Ascending aorta (tissue), 2 donors: ENCODE data around the gene CLOCK. TPM values are rescaled to one million over a fixed set of nuclear protein-coding genes. Genes with fewer than 3 reads are reported as not detected.

Experiments used
- DNase-seq, 2 donors: peaks; one replicate each; pipeline ENCODE4 v3.0.0-alpha.2; 2019; ENCODE audit warnings: low spot score in 2 of 2
- H3K27ac ChIP-seq, 2 donors: fragments of 200-600 bp; sonication (generic); one replicate each; pipeline ENCODE4 v1.5.1; 2016 to 2017; ENCODE audit warnings: mild to moderate bottlenecking in 1 of 2
- H3K27me3 ChIP-seq: fragments of 200-600 bp; sonication (generic); one replicate; pipeline ENCODE4 v1.5.1; 2017
- H3K36me3 ChIP-seq, 2 donors: fragments of 200-600 bp; sonication (generic); one replicate each; pipeline ENCODE4 v1.5.1; 2016
- H3K4me1 ChIP-seq, 2 donors: fragments of 200-600 bp; sonication (generic); one replicate each; pipeline ENCODE4 v1.5.1; 2016 to 2017; ENCODE audit warnings: mild to moderate bottlenecking in 1 of 2
- H3K4me3 ChIP-seq, 2 donors: fragments of 200-600 bp; sonication (generic); one replicate each; pipeline ENCODE4 v1.5.1; 2016 to 2017; ENCODE audit warnings: mild to moderate bottlenecking in 1 of 2
- H3K9me3 ChIP-seq, 2 donors: fragments of 200-600 bp; sonication (generic); one replicate each; pipeline ENCODE4 v1.5.1; 2016
- intact Hi-C: fragments of 100-400 bp; cut with DNase I; formaldehyde crosslinking; loops from one replicate; pipeline ENCODE4 v1.15.1; 2023
- total RNA-seq: library from RNA; depleted of rRNA; stranded (reverse); fragments of >200 nt; gene quantifications from one replicate; pipeline ENCODE4 v1.1.0, GENCODE V29; 2016
- TF ChIP-seq, protein P1 (sequence below), 3 experiments: fragments of 200-600 bp in 2 of 3; fragments of 450-650 bp in 1 of 3; sonication (generic) in 2 of 3; IDR thresholded peaks; one replicate each; pipeline ENCODE4 v1.5.1; 2016 to 2019; ENCODE audit warnings: antibody characterized with exemption in 3 of 3, mild to moderate bottlenecking in 1 of 3, moderate library complexity in 1 of 3

Gene CLOCK
- total RNA-seq, 1 donor from 2014 or later, result 17.6 TPM

- Histone ChIP-seq H3K36me3 (peaks cover 23 to 39% of the 10 kb centered on the region in 2 donors), H3K27me3 (no peaks in the 10 kb centered on the region), H3K4me1 (peaks cover 6 to 25% of the 10 kb centered on the region in 2 donors), H3K4me3 (no peak overlapping the region), H3K9me3 (no peaks in the 10 kb centered on the region), H3K27ac (peak overlapping the region in 1 of 2 donors; percentile 23)
- DNase-seq, result no peak
- TF ChIP-seq, protein P1, sequence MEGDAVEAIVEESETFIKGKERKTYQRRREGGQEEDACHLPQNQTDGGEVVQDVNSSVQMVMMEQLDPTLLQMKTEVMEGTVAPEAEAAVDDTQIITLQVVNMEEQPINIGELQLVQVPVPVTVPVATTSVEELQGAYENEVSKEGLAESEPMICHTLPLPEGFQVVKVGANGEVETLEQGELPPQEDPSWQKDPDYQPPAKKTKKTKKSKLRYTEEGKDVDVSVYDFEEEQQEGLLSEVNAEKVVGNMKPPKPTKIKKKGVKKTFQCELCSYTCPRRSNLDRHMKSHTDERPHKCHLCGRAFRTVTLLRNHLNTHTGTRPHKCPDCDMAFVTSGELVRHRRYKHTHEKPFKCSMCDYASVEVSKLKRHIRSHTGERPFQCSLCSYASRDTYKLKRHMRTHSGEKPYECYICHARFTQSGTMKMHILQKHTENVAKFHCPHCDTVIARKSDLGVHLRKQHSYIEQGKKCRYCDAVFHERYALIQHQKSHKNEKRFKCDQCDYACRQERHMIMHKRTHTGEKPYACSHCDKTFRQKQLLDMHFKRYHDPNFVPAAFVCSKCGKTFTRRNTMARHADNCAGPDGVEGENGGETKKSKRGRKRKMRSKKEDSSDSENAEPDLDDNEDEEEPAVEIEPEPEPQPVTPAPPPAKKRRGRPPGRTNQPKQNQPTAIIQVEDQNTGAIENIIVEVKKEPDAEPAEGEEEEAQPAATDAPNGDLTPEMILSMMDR (IDR thresholded peaks at IDR 0.05), result no peak
- intact Hi-C loops, result no loop called here
These were observed 138.9 kb downstream of the CLOCK start for GRCh38 chr4:55407764-55408163.

DNA sequence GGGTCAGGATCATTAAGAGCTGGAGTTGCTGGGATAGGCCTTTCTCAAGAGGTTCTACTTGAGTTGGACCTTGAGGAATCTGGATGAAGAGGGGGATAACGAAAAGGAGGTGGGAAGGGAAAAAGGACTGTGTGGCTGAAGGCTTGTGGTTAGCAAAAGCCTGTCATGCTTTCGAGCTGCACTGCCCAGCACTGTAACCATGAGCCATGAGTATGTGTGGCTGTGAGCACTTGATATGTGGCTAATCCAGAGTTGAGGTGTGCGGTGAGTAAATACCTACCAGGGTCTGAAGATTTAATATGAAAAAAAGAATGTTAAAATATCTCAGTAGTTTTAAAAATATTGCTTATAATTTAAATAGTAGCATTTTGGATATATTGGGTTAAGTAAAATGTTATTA is 139.6 kb downstream of the CLOCK start:
- TF ChIP-seq, protein P1 (IDR thresholded peaks at IDR 0.05), result no peak
- H3K4me1 ChIP-seq, result peaks cover 6 to 25% of the 10 kb centered on the region in 2 donors

DNA sequence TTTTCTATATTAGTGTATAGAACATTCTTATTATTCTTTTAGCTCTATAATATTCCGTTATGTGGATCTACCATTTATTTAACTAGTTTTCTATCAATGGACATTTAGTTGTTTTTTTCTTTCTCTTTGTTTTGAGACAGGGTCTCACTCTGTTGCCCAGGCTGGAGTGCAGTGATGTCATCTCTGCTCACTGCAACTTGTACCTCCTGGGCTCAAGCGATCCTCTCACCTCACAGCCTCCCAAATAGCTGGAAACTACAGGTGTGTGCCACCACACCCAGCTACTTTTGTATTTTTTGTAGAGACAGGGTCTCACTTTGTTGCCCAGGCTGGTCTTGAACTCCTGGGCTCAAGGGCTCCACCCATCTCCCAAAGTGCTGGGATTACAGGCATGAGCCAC is 140.2 kb downstream of the CLOCK start:
- Histone ChIP-seq H3K4me1 (peaks cover 6 to 25% of the 10 kb centered on the region in 2 donors), H3K4me3 (no peak overlapping the region), H3K9me3 (no peaks in the 10 kb centered on the region), H3K27ac (no peak overlapping the region), H3K27me3 (no peaks in the 10 kb centered on the region), H3K36me3 (peaks cover 21 to 36% of the 10 kb centered on the region in 2 donors)
- TF ChIP-seq, protein P1 (IDR thresholded peaks at IDR 0.05), result no peak
- intact Hi-C loops, result no loop called here
- DNase-seq, result no peak

More for the DNA sequence above, 139.6 kb downstream of the CLOCK start:
- Histone ChIP-seq H3K4me3 (no peak overlapping the region), H3K9me3 (no peaks in the 10 kb centered on the region), H3K27ac (no peak overlapping the region), H3K36me3 (peaks cover 23 to 39% of the 10 kb centered on the region in 2 donors), H3K27me3 (no peaks in the 10 kb centered on the region)
- no peak for DNase-seq
- intact Hi-C loops, result no loop called here

DNA sequence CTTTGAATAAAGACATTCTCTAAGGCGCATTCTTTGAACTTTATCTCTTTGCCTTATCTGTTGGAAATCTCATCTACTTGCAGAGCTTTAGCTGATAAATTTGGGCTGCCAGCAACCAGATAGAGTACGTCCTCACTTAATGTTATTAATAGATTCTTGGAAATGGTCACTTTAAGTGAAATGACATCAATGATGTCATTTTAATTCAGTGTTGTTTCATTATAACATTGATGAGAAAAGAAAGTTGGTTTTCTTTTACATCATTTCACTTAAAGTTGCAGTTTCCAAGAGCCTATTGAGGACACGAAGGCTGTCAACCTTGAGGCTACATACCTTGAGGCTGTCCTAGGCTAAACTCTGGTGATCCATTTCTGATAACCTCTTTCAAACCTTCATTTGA is 141.6 kb downstream of the CLOCK start:
- TF ChIP-seq, protein P1 (IDR thresholded peaks at IDR 0.05), result no peak
- H3K36me3 ChIP-seq, result peaks cover 20 to 42% of the 10 kb centered on the region in 2 donors
- no peak for DNase-seq
- H3K27me3 ChIP-seq, result no peaks in the 10 kb centered on the region
- H3K27ac ChIP-seq, result no peak overlapping the region
- H3K4me1 ChIP-seq, result peaks cover 6 to 28% of the 10 kb centered on the region in 2 donors
- H3K4me3 ChIP-seq, result no peak overlapping the region
- H3K9me3 ChIP-seq, result no peaks in the 10 kb centered on the region
- intact Hi-C loops, result no loop called here

GRCh38 chr4:55399581-55399980 is 147.1 kb downstream of the CLOCK start:
- Histone ChIP-seq H3K4me1 (peaks cover 0 to 14% of the 10 kb centered on the region in 2 donors), H3K27ac (peak overlapping the region in 1 of 2 donors; percentile 100), H3K4me3 (peak overlapping the region; percentile 97 to 98), H3K9me3 (no peaks in the 10 kb centered on the region), H3K36me3 (peaks cover 5 to 14% of the 10 kb centered on the region in 2 donors), H3K27me3 (no peaks in the 10 kb centered on the region)
- intact Hi-C loops, result loop anchor here (5.0 to 10.0 kb wide), 6 partner anchors 468 to 1578 kb away; partner anchors contain the start of genes KIT, NOA1, PAICS and POLR2B
- TF ChIP-seq, protein P1 (IDR thresholded peaks at IDR 0.05), result no peak
- DNase-seq, result no peak
